ENCODE results near the gene USP11.
A peak's percentile ranks its signal among the peaks of the same experiment; 100 is the strongest.

The USP11 gene

GRCh38 chrX:47232803-47233332, at the start of gene USP11:
Gene USP11, plus strand, starts transcription at chrX:47233009. Its CDS starts 35 bp downstream, at chrX:47233044.
- POLR2A ChIA-PET (ENCODE audit: low non-redundant PET): interaction anchor here (0.6 to 0.9 kb wide), 4 partner anchors 15 to 99 kb away, joined by 3 to 5 read pairs (median 5); no protein-coding TSS in a partner anchor

DNA sequence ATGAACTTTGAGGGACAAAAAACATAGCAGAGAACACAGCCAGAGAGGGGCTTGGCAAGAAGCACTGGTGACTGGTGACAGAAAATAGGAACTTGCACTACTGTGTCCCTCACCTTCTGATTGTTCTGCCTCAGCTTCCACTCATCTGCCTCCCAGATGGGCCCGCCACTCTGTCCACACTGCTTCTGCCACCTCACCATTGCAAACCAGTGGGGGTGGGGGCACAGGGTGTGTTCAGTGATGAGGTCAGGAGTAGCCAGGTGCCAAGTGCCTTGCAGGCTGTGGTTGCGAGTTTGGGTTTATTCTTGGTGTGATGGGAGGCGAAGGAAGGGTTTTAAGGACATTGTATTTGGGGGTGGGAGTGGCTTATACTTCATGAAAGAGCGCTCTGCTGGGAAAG, 48.3 kb upstream of the USP11 start:
- ChIA-PET POLR2A (ENCODE audit: low non-redundant PET) (no interaction called here), CTCF (no interaction called here)
- TF ChIP-seq, protein P1, sequence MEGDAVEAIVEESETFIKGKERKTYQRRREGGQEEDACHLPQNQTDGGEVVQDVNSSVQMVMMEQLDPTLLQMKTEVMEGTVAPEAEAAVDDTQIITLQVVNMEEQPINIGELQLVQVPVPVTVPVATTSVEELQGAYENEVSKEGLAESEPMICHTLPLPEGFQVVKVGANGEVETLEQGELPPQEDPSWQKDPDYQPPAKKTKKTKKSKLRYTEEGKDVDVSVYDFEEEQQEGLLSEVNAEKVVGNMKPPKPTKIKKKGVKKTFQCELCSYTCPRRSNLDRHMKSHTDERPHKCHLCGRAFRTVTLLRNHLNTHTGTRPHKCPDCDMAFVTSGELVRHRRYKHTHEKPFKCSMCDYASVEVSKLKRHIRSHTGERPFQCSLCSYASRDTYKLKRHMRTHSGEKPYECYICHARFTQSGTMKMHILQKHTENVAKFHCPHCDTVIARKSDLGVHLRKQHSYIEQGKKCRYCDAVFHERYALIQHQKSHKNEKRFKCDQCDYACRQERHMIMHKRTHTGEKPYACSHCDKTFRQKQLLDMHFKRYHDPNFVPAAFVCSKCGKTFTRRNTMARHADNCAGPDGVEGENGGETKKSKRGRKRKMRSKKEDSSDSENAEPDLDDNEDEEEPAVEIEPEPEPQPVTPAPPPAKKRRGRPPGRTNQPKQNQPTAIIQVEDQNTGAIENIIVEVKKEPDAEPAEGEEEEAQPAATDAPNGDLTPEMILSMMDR (conservative IDR thresholded peaks at IDR 0.05; ENCODE audit: low read depth): no peak
- H3K27ac ChIP-seq: no peak overlapping the region
- no peak for DNase-seq (ENCODE audit: low spot score)

More at GRCh38 chrX:47232803-47233332, at the start of gene USP11:
- no peak for DNase-seq (ENCODE audit: low spot score)
- peak within 1 kb of the TSS; percentile 92 for H3K27ac ChIP-seq
- TF ChIP-seq, protein P1 (conservative IDR thresholded peaks at IDR 0.05; ENCODE audit: low read depth): no peak
- CTCF ChIA-PET: interaction anchor here (0.9 kb wide), 1 partner anchor 291 kb away, joined by 4 read pairs; no protein-coding TSS in a partner anchor

- POLR2A ChIA-PET (ENCODE audit: low non-redundant PET): no interaction called here
- H3K27ac ChIP-seq: 0 out of 2 replicates have a peak overlapping the region, but pooled peaks have one; percentile 8
- no peak for DNase-seq (ENCODE audit: low spot score)
- CTCF ChIA-PET: no interaction called here
- TF ChIP-seq, protein P1 (conservative IDR thresholded peaks at IDR 0.05; ENCODE audit: low read depth): no peak
These were observed 47.6 kb upstream of the USP11 start for GRCh38 chrX:47185241-47185640.

GRCh38 chrX:47186096-47186740, 46.6 kb upstream of the USP11 start:
- CTCF ChIA-PET: no interaction called here

DNA sequence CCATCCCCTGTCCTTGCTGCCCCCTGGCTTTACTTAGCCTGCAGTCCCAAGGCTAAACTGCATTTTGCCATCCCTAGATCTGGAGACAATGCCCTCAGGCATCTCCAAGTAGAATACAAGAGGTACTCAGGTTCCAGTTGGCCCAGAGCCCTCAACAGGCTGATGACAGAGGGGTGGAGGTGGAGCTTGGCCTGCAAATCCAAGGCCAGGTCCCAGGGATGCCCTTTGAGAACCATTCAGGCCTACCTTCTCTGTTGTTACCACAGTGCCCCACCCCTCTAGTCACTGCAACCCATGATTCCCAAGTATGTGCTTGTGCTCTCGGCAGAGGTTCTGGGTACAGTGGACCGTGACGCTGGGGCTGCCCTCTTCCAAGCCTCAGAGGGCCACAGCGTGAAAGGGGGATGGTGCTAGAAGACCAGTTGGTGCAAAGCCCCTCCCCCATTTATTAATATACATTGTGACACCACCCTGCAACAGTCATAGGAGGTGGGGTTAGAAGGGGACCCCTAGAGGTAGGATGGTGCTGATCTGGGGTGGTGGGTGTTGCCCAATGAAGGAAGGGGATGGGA, 45.6 kb upstream of the USP11 start:
- H3K27ac ChIP-seq: peak overlapping the region; percentile 34
- ChIA-PET POLR2A (ENCODE audit: low non-redundant PET) (no interaction called here), CTCF (interaction anchor here (1.0 kb wide), 1 partner anchor 337 kb away, joined by 3 read pairs; no protein-coding TSS in a partner anchor)
- DNase-seq (ENCODE audit: low spot score): no peak
- TF ChIP-seq, protein P1 (conservative IDR thresholded peaks at IDR 0.05; ENCODE audit: low read depth): no peak

More at GRCh38 chrX:47186096-47186740, 46.6 kb upstream of the USP11 start:
- POLR2A ChIA-PET (ENCODE audit: low non-redundant PET): no interaction called here
- TF ChIP-seq, protein P1 (conservative IDR thresholded peaks at IDR 0.05; ENCODE audit: low read depth): no peak
- no peak for DNase-seq (ENCODE audit: low spot score)
- no peak overlapping the region for H3K27ac ChIP-seq

GRCh38 chrX:47189906-47190305, 42.9 kb upstream of the USP11 start:
- DNase-seq (ENCODE audit: low spot score): no peak
- POLR2A ChIA-PET (ENCODE audit: low non-redundant PET): no interaction called here
- TF ChIP-seq, protein P1 (conservative IDR thresholded peaks at IDR 0.05; ENCODE audit: low read depth): no peak
- H3K27ac ChIP-seq: no peak overlapping the region
- CTCF ChIA-PET: no interaction called here
